Fibroblast of lung (primary cell): ENCODE data around the gene UBA1. TPM values are rescaled to one million over a fixed set of nuclear protein-coding genes. Genes with fewer than 3 reads are reported as not detected.

ENCODE experiments used
- DNase-seq, 2 donors: peaks; one replicate each; pipeline versions ENCODE4 v3.0.0 to v3.0.0-alpha.2; 2010; ENCODE audit warnings: low read depth in 2 of 2
- H2AFZ ChIP-seq: 2 replicates; pipeline ENCODE4 v1.5.1; 2012; ENCODE audit warnings: low read length, control low read depth, inconsistent platforms
- H3K27ac ChIP-seq: 2 replicates; pipeline ENCODE4 v1.5.1; 2011; ENCODE audit warnings: low read length, control low read depth; ENCODE audit not compliant: insufficient read depth
- H3K27me3 ChIP-seq: 2 replicates; pipeline ENCODE4 v1.5.1; 2011; ENCODE audit warnings: mild to moderate bottlenecking, low read length; ENCODE audit not compliant: control insufficient read depth, insufficient read depth
- H3K36me3 ChIP-seq: 2 replicates; pipeline ENCODE4 v1.5.1; 2011; ENCODE audit warnings: low read length; ENCODE audit not compliant: control insufficient read depth, insufficient read depth
- H3K4me1 ChIP-seq: 2 replicates; pipeline ENCODE4 v1.5.1; 2011; ENCODE audit warnings: low read length; ENCODE audit not compliant: control insufficient read depth, insufficient read depth; ENCODE audit errors: extremely low read depth
- H3K4me2 ChIP-seq: 2 replicates; pipeline ENCODE4 v1.5.1; 2011; ENCODE audit warnings: low read length, control low read depth; ENCODE audit not compliant: insufficient read depth; ENCODE audit errors: extremely low read depth
- H3K4me3 ChIP-seq, 4 experiments: fragments of 200-600 bp in 1 of 4; sonication (generic) in 1 of 4; replicated peaks in 1 of 4; 2 replicates each; pipeline ENCODE4 v1.5.1; 2011 to 2016; ENCODE audit warnings: low read length in 4 of 4, low read depth in 3 of 4, mild to moderate bottlenecking in 3 of 4, control low read depth in 2 of 4, inconsistent platforms in 1 of 4, mixed read lengths in 1 of 4; ENCODE audit not compliant: insufficient read depth in 1 of 4; ENCODE audit errors: control extremely low read depth in 1 of 4
- H3K79me2 ChIP-seq: 2 replicates; pipeline ENCODE4 v1.5.1; 2012; ENCODE audit warnings: mild to moderate bottlenecking, low read length, inconsistent platforms; ENCODE audit not compliant: control insufficient read depth, insufficient read depth
- H3K9ac ChIP-seq: 2 replicates; pipeline ENCODE4 v1.5.1; 2011; ENCODE audit warnings: mild to moderate bottlenecking, low read length, control low read depth; ENCODE audit not compliant: insufficient read depth
- H3K9me3 ChIP-seq: 2 replicates; pipeline ENCODE4 v1.5.1; 2012; ENCODE audit warnings: low read depth, low read length; ENCODE audit not compliant: control insufficient read depth, insufficient read depth
- H4K20me1 ChIP-seq: 2 replicates; pipeline ENCODE4 v1.5.1; 2011; ENCODE audit warnings: low read length; ENCODE audit not compliant: control insufficient read depth, insufficient read depth; ENCODE audit errors: extremely low read depth
- EZH2 ChIP-seq: IDR thresholded peaks from 2 replicates; pipeline ENCODE4 v1.5.1; 2012; ENCODE audit warnings: low read length, control low read depth, mild to moderate bottlenecking; ENCODE audit errors: missing control alignments
- polyA plus RNA-seq, 2 donors: library from polyadenylated mRNA; depleted of rRNA in 1 of 2; stranded (reverse) in 1 of 2; unstranded in 1 of 2; fragments of >200 nt; gene quantifications; 2 replicates each; pipeline ENCODE4 v1.2.1, GENCODE V29; 2011 to 2012; ENCODE audit warnings: missing spikeins in 1 of 2
- total RNA-seq: library from RNA; depleted of rRNA; stranded (reverse); fragments of >200 nt; gene quantifications from 2 replicates; pipeline ENCODE4 v1.2.1, GENCODE V29; 2014
- TF ChIP-seq, protein P1 (sequence below), 2 donors: IDR thresholded peaks in 1 of 2; conservative IDR thresholded peaks in 1 of 2; 1 replicate in 1 of 2; 2 replicates in 1 of 2; pipeline ENCODE4 v1.5.1; 2011 to 2012; ENCODE audit warnings: low read length in 2 of 2, control low read depth in 1 of 2, inconsistent platforms in 1 of 2, low read depth in 1 of 2, mild to moderate bottlenecking in 1 of 2

Gene UBA1
- total and polyA plus RNA-seq, 2 donors (not counting 1 experiment from before 2014, with no cell fraction given), result 135 to 158 TPM

DNA sequence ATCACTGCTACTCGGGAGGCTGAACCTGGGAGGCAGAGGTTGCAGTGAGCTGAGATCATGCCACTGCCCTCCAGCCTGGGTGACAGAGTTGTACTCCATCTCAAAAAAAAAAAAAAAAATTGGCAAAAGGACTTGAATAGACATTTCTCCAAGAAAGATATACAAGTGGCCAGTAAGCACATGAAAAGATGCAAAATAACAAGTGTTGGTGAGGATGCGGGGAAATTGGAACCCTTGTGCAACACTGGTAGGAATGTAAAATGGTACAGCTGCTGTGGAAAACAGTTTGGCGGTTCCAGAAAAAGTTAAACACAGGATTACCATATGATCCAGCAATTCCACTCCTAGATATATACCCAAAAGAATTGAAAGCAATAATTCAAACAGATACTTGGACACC, 29.2 kb upstream of the UBA1 start:
- no peak overlapping the region for H3K9ac ChIP-seq
- TF ChIP-seq, protein P1, sequence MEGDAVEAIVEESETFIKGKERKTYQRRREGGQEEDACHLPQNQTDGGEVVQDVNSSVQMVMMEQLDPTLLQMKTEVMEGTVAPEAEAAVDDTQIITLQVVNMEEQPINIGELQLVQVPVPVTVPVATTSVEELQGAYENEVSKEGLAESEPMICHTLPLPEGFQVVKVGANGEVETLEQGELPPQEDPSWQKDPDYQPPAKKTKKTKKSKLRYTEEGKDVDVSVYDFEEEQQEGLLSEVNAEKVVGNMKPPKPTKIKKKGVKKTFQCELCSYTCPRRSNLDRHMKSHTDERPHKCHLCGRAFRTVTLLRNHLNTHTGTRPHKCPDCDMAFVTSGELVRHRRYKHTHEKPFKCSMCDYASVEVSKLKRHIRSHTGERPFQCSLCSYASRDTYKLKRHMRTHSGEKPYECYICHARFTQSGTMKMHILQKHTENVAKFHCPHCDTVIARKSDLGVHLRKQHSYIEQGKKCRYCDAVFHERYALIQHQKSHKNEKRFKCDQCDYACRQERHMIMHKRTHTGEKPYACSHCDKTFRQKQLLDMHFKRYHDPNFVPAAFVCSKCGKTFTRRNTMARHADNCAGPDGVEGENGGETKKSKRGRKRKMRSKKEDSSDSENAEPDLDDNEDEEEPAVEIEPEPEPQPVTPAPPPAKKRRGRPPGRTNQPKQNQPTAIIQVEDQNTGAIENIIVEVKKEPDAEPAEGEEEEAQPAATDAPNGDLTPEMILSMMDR (conservative IDR thresholded peaks at IDR 0.05 in 1 of 2, IDR thresholded peaks at IDR 0.05 in 1 of 2; ENCODE audit: low read depth in 1 of 2, low read length in 2 of 2), result no peak
- no peak for TF ChIP-seq EZH2
- no peak overlapping the region for H2AFZ ChIP-seq
- no peaks in the 10 kb centered on the region for H3K36me3 ChIP-seq
- no peaks in the 10 kb centered on the region for H3K4me1 ChIP-seq
- H4K20me1 ChIP-seq, result no peaks in the 10 kb centered on the region
- no peak overlapping the region for H3K4me3 ChIP-seq
- no peak overlapping the region for H3K4me2 ChIP-seq
- peaks cover 24% of the 10 kb centered on the region for H3K79me2 ChIP-seq
- H3K27me3 ChIP-seq, result no peaks in the 10 kb centered on the region
- no peak overlapping the region for H3K27ac ChIP-seq
- H3K9me3 ChIP-seq, result no peaks in the 10 kb centered on the region
- DNase-seq, result no peak

DNA sequence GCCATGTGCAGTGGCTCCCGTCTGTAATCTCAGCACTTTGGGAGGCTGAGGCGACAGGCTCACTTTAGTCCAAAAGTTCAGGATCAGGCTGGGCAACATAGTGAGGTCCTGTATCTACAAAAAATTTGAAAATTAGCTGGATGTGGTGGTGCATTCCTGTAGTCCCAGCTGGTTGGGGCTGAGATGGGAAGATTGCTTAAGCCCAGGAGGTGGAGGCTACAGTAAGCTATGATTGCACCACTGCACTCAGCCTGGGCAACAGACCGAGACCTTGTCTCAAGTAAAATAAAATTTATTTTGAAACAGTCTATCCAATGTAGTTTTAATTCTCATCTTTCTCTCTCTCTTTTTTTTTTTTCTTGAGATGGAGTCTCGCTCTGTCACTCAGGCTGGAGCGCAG, 27.5 kb upstream of the UBA1 start:
- TF ChIP-seq EZH2, result no peak
- TF ChIP-seq, protein P1 (conservative IDR thresholded peaks at IDR 0.05 in 1 of 2, IDR thresholded peaks at IDR 0.05 in 1 of 2; ENCODE audit: low read depth in 1 of 2, low read length in 2 of 2), result no peak
- DNase-seq, result peak in 1 of 2 donors; percentile 43
- no peaks in the 10 kb centered on the region for H4K20me1 ChIP-seq

DNA sequence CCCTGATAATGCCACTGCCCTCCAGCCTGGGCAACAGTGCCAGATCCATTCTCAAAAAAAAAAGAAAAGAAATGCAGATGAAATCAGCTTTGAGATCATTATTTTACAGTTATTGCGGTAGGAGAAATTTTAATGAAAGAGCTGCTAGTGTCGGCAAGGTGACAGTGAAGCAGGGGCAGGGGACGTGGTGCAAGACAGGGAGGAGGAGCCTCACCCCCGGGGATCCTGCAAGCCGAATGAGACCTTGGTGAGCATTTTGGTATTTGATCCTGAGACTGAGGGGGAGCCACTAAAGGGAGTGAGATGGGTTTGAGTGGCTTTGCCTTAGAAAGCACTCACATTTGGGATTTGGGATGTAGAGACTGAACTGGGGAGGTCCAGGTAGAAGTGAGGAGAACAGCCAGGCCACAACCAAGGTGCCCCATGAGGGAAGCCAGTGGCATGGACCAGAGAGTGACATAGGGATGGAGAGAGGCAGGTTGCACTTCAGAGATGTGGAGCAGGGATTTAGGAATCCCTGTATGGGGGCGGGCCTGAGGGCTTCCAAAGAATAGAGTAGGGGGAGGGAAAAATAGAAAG, 25.0 kb upstream of the UBA1 start:
- H3K9ac ChIP-seq, result no peak overlapping the region

More for the DNA sequence above, 27.5 kb upstream of the UBA1 start:
- H3K4me3 ChIP-seq, result no peak overlapping the region
- H3K79me2 ChIP-seq, result peaks cover 17% of the 10 kb centered on the region
- H2AFZ ChIP-seq, result no peak overlapping the region
- no peak overlapping the region for H3K4me2 ChIP-seq
- H3K9me3 ChIP-seq, result no peaks in the 10 kb centered on the region
- no peaks in the 10 kb centered on the region for H3K36me3 ChIP-seq
- no peaks in the 10 kb centered on the region for H3K27me3 ChIP-seq
- H3K4me1 ChIP-seq, result no peaks in the 10 kb centered on the region
- H3K27ac ChIP-seq, result no peak overlapping the region
- H3K9ac ChIP-seq, result no peak overlapping the region

More for the DNA sequence above, 25.0 kb upstream of the UBA1 start:
- no peak overlapping the region for H2AFZ ChIP-seq
- no peak overlapping the region for H3K4me3 ChIP-seq
- peaks cover 5% of the 10 kb centered on the region for H3K36me3 ChIP-seq
- TF ChIP-seq EZH2, result no peak
- TF ChIP-seq, protein P1 (conservative IDR thresholded peaks at IDR 0.05 in 1 of 2, IDR thresholded peaks at IDR 0.05 in 1 of 2; ENCODE audit: low read depth in 1 of 2, low read length in 2 of 2), result no peak
- H3K27ac ChIP-seq, result no peak overlapping the region
- H3K4me1 ChIP-seq, result no peaks in the 10 kb centered on the region
- no peak overlapping the region for H3K4me2 ChIP-seq
- no peaks in the 10 kb centered on the region for H4K20me1 ChIP-seq
- no peaks in the 10 kb centered on the region for H3K9me3 ChIP-seq
- no peaks in the 10 kb centered on the region for H3K27me3 ChIP-seq
- no peak for DNase-seq
- H3K79me2 ChIP-seq, result peaks cover 10% of the 10 kb centered on the region
